ENCODE measurements around the gene SSTR3.

Gene SSTR3

GRCh38 chr22:37193629-37194191, 18.6 kb downstream of the SSTR3 start:
- peak; percentile 51 for DNase-seq

GRCh38 chr22:37192741-37193140, 19.5 kb downstream of the SSTR3 start:
- DNase-seq, result no peak

- no peak for DNase-seq
Observed at GRCh38 chr22:37192204-37192603, 20.1 kb downstream of the SSTR3 start.

- no peak for DNase-seq
Observed at GRCh38 chr22:37190262-37190780, 22.0 kb downstream of the SSTR3 start.

GRCh38 chr22:37188901-37189466, 23.3 kb downstream of the SSTR3 start:
- DNase-seq, result no peak

GRCh38 chr22:37187891-37188761, 24.2 kb downstream of the SSTR3 start, which contains the start of gene C1QTNF6:
Gene C1QTNF6, minus strand, starts transcription at chr22:37188247. Its CDS starts 34 bp downstream, at chr22:37188213.
- DNase-seq, result no peak

GRCh38 chr22:37187552-37187890, 24.8 kb downstream of the SSTR3 start:
- no peak for DNase-seq

GRCh38 chr22:37186997-37187522, 25.2 kb downstream of the SSTR3 start:
- DNase-seq, result no peak

- no peak for DNase-seq
Observed at GRCh38 chr22:37186228-37186996, 25.9 kb downstream of the SSTR3 start.

GRCh38 chr22:37185646-37186227, 26.5 kb downstream of the SSTR3 start:
- no peak for DNase-seq

GRCh38 chr22:37184816-37185541, 27.3 kb downstream of the SSTR3 start:
- DNase-seq, result no peak

GRCh38 chr22:37184380-37184755, 27.9 kb downstream of the SSTR3 start:
- no peak for DNase-seq

- no peak for DNase-seq
Observed at GRCh38 chr22:37183432-37184379, 28.6 kb downstream of the SSTR3 start.

GRCh38 chr22:37182949-37183245, 29.4 kb downstream of the SSTR3 start:
- DNase-seq, result no peak

- DNase-seq, result no peak
Observed at GRCh38 chr22:37182101-37182948, 30.0 kb downstream of the SSTR3 start.

- DNase-seq, result no peak
Observed at GRCh38 chr22:37181681-37182080, 30.6 kb downstream of the SSTR3 start.

- no peak for DNase-seq
Observed at GRCh38 chr22:37180531-37181231, 31.6 kb downstream of the SSTR3 start.

GRCh38 chr22:37179622-37180420, 32.5 kb downstream of the SSTR3 start:
- DNase-seq, result no peak
